Vagina (tissue), 2 donors: ENCODE data around the gene MICAL2.

Experiments
- POLR2A ChIP-seq, 2 donors: fragments of 450-650 bp; IDR thresholded peaks; one replicate each; pipeline ENCODE4 v1.6.1; 2017; ENCODE audit warnings: antibody characterized with exemption in 2 of 2, mild to moderate bottlenecking in 2 of 2, moderate library complexity in 2 of 2
- POLR2AphosphoS5 ChIP-seq, 2 donors: sonication (generic); formaldehyde crosslinking; IDR thresholded peaks; one replicate each; pipeline ENCODE4 v1.9.0; 2017; ENCODE audit warnings: antibody characterized with exemption in 2 of 2, mild to moderate bottlenecking in 2 of 2, low read depth in 1 of 2; ENCODE audit not compliant: insufficient read depth in 1 of 2
- TF ChIP-seq, protein P1 (sequence below), 3 experiments: fragments of 450-650 bp in 2 of 3; fragments of 200-600 bp in 1 of 3; sonication (generic) in 1 of 3; IDR thresholded peaks; one replicate each; pipeline ENCODE4 v1.5.1; 2017 to 2019; ENCODE audit warnings: antibody characterized with exemption in 3 of 3, mild to moderate bottlenecking in 2 of 3, moderate library complexity in 2 of 3

DNA sequence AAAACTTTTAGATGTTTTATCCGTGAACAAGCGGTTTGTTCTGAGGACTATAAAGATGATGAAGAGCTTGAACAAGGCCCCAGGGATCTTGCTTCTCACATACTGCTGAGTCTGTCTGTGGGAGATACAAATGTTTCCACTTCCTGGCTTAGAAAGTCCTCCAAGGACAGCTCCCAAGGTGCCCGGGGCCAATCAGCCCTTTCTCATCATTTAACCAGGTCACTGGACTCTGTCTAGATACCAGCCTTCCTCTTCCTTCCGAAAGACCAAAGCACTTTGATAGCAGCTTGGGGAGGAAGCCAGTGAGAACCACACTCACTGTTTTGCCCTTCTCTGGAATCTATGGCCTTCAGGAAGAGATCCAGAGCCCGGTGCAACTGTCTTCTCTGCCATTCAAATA is 4.3 kb upstream of the MICAL2 start:
- TF ChIP-seq, protein P1, sequence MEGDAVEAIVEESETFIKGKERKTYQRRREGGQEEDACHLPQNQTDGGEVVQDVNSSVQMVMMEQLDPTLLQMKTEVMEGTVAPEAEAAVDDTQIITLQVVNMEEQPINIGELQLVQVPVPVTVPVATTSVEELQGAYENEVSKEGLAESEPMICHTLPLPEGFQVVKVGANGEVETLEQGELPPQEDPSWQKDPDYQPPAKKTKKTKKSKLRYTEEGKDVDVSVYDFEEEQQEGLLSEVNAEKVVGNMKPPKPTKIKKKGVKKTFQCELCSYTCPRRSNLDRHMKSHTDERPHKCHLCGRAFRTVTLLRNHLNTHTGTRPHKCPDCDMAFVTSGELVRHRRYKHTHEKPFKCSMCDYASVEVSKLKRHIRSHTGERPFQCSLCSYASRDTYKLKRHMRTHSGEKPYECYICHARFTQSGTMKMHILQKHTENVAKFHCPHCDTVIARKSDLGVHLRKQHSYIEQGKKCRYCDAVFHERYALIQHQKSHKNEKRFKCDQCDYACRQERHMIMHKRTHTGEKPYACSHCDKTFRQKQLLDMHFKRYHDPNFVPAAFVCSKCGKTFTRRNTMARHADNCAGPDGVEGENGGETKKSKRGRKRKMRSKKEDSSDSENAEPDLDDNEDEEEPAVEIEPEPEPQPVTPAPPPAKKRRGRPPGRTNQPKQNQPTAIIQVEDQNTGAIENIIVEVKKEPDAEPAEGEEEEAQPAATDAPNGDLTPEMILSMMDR (IDR thresholded peaks at IDR 0.05) = no peak
- TF ChIP-seq POLR2A (IDR thresholded peaks at IDR 0.05) = no peak
- TF ChIP-seq POLR2AphosphoS5 (IDR thresholded peaks at IDR 0.05; ENCODE audit: insufficient read depth in 1 of 2, low read depth in 1 of 2) = no peak
